Esophagus muscularis mucosa (tissue), 4 donors: ENCODE data around the gene OR1N2. TPM values are rescaled to one million over a fixed set of nuclear protein-coding genes. Genes with fewer than 3 reads are reported as not detected.
"Not testable (repeated sequence)": the region's sequence is repeated elsewhere in the genome, so short reads cannot be mapped to it uniquely, and the experiment has no call there.

ENCODE experiments used
- DNase-seq: peaks from one replicate; pipeline ENCODE4 v3.0.0-alpha.2; 2017; ENCODE audit errors: extremely low spot score
- H3K27ac ChIP-seq, 4 donors: fragments of 200-600 bp; sonication (generic); replicated peaks in 1 of 4; 1 replicate in 3 of 4; 2 replicates in 1 of 4; pipeline ENCODE4 v1.5.1; 2016 to 2019; ENCODE audit warnings: mild to moderate bottlenecking in 1 of 4
- H3K27me3 ChIP-seq, 4 donors: fragments of 200-600 bp; sonication (generic); one replicate each; pipeline versions ENCODE4 v1.5.1 to v1.6.0; 2016 to 2019
- H3K36me3 ChIP-seq, 4 donors: fragments of 200-600 bp; sonication (generic); one replicate each; pipeline ENCODE4 v1.5.1; 2016 to 2019
- H3K4me1 ChIP-seq, 4 donors: fragments of 200-600 bp; sonication (generic); one replicate each; pipeline ENCODE4 v1.5.1; 2016 to 2019
- H3K4me3 ChIP-seq, 4 donors: fragments of 200-600 bp; sonication (generic); 1 replicate in 2 of 4; 2 replicates in 2 of 4; pipeline ENCODE4 v1.5.1; 2016 to 2019; ENCODE audit warnings: mild to moderate bottlenecking in 4 of 4, moderate library complexity in 1 of 4
- H3K9me3 ChIP-seq, 4 donors: fragments of 200-600 bp; sonication (generic); 1 replicate in 3 of 4; 2 replicates in 1 of 4; pipeline ENCODE4 v1.5.1; 2016 to 2019
- EP300 ChIP-seq: sonication (generic); formaldehyde crosslinking; IDR thresholded peaks from one replicate; pipeline ENCODE4 v1.6.1; 2017; ENCODE audit warnings: antibody characterized with exemption
- POLR2A ChIP-seq: fragments of 450-650 bp; IDR thresholded peaks from one replicate; pipeline ENCODE4 v1.6.1; 2017; ENCODE audit warnings: antibody characterized with exemption, moderate library complexity, mild to moderate bottlenecking, low read depth
- POLR2AphosphoS5 ChIP-seq, 2 donors: sonication (generic); formaldehyde crosslinking; IDR thresholded peaks; one replicate each; pipeline ENCODE4 v1.6.1; 2017; ENCODE audit warnings: antibody characterized with exemption in 2 of 2
- WGBS: methylation state at CpG from one replicate; pipeline ENCODE4 v1.1.5; 2018; 5-methylcytosine and 5-hydroxymethylcytosine counted together
- intact Hi-C: fragments of 100-400 bp; cut with DNase I; formaldehyde crosslinking; loops from one replicate; pipeline ENCODE4 v1.15.1; 2023
- total RNA-seq, 4 donors: library from RNA; depleted of rRNA; stranded (reverse); fragments of >200 nt; gene quantifications; one replicate each; pipeline versions ENCODE4 v1.1.0 to v1.2.1, GENCODE V29; 2016
- TF ChIP-seq, protein P1 (sequence below), 3 experiments: fragments of 200-600 bp in 2 of 3; fragments of 450-650 bp in 1 of 3; sonication (generic) in 2 of 3; IDR thresholded peaks; one replicate each; pipeline ENCODE4 v1.5.1; 2017 to 2019; ENCODE audit warnings: antibody characterized with exemption in 3 of 3, mild to moderate bottlenecking in 2 of 3, moderate library complexity in 1 of 3

The OR1N2 gene
- total RNA-seq, 4 donors from 2014 or later, result not detected

GRCh38 chr9:122519376-122519775 is 33.5 kb upstream of the OR1N2 start:
- no peak for DNase-seq
- Histone ChIP-seq H3K36me3 (no peaks in the 10 kb centered on the region), H3K27me3 (no peaks in the 10 kb centered on the region), H3K27ac (no peak overlapping the region), H3K9me3 (no peaks in the 10 kb centered on the region), H3K4me3 (no peak overlapping the region), H3K4me1 (no peaks in the 10 kb centered on the region)
- 90% methylated on average over 3 of the region's 3 CpGs for WGBS
- intact Hi-C loops, result no loop called here
- TF ChIP-seq EP300 (no peak), POLR2A (no peak), POLR2AphosphoS5 (IDR thresholded peaks at IDR 0.05) (no peak)
- TF ChIP-seq, protein P1, sequence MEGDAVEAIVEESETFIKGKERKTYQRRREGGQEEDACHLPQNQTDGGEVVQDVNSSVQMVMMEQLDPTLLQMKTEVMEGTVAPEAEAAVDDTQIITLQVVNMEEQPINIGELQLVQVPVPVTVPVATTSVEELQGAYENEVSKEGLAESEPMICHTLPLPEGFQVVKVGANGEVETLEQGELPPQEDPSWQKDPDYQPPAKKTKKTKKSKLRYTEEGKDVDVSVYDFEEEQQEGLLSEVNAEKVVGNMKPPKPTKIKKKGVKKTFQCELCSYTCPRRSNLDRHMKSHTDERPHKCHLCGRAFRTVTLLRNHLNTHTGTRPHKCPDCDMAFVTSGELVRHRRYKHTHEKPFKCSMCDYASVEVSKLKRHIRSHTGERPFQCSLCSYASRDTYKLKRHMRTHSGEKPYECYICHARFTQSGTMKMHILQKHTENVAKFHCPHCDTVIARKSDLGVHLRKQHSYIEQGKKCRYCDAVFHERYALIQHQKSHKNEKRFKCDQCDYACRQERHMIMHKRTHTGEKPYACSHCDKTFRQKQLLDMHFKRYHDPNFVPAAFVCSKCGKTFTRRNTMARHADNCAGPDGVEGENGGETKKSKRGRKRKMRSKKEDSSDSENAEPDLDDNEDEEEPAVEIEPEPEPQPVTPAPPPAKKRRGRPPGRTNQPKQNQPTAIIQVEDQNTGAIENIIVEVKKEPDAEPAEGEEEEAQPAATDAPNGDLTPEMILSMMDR (IDR thresholded peaks at IDR 0.05), result no peak

DNA sequence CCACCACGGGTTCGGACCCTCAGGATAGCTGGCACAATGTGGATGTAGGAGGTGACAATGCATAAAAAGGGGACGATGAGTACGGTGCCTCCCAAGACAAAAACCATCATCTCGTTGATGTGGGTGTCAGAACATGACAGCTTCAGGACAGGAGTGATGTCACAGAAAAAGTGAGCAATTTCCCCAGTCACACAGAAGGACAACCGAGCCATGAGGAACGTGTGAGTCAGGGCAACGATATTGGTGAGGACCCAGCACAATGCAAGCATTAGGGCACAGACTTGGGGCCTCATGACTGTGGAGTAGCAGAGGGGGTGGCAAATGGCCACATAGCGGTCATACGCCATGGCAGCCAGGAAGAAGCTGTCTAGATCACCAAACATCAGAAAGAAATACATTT is 26.3 kb upstream of the OR1N2 start:
- Histone ChIP-seq H3K4me3 (no peak overlapping the region), H3K36me3 (no peaks in the 10 kb centered on the region), H3K9me3 (no peaks in the 10 kb centered on the region), H3K27me3 (no peaks in the 10 kb centered on the region), H3K4me1 (no peaks in the 10 kb centered on the region), H3K27ac (no peak overlapping the region)
- TF ChIP-seq POLR2A (no peak), POLR2AphosphoS5 (IDR thresholded peaks at IDR 0.05) (no peak), EP300 (no peak)
- TF ChIP-seq, protein P1 (IDR thresholded peaks at IDR 0.05), result no peak
- 75% methylated on average over 10 of the region's 10 CpGs for WGBS
- intact Hi-C loops, result no loop called here
- DNase-seq, result no peak

GRCh38 chr9:122527193-122527592 is 25.7 kb upstream of the OR1N2 start, which contains the start of gene OR1N1:
Gene OR1N1, minus strand, starts transcription at chr9:122527293. Its CDS starts 0 bp downstream, at chr9:122527293.
- intact Hi-C loops, result no loop called here
- H3K27me3 ChIP-seq, result no peaks in the 10 kb centered on the region
- no peak within 1 kb of the TSS for H3K27ac ChIP-seq
- no peak within 1 kb of the TSS for H3K4me3 ChIP-seq
- no peaks in the 10 kb centered on the region for H3K36me3 ChIP-seq
- no peaks in the 10 kb centered on the region for H3K9me3 ChIP-seq
- no peaks in the 10 kb centered on the region for H3K4me1 ChIP-seq
- TF ChIP-seq POLR2A (no peak), EP300 (no peak), POLR2AphosphoS5 (IDR thresholded peaks at IDR 0.05) (no peak)
- TF ChIP-seq, protein P1 (IDR thresholded peaks at IDR 0.05), result no peak
- DNase-seq, result no peak
- WGBS, result 86% methylated on average over 3 of the region's 3 CpGs

DNA sequence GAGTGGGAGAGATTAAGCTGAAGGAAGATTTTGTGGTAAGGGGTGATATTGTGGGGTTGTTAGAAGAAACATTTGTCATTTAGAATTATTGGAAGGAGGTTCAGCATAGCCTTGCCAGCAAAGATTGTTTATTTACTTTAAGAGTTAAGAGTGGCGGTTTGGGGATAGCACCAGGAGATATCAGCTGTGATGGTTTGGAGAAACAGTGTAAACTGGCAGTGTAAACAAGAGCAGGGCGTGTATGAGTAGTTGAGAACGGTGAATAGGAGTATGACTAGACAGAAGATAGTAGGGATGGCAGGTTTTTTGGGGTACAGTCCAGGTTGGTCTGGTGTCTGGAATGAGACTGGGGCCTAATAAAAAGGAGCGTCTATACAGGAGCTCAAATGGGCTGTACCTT is 21.8 kb upstream of the OR1N2 start:
- H3K4me1 ChIP-seq, H3K27ac ChIP-seq, H3K4me3 ChIP-seq, intact Hi-C loops, H3K9me3 ChIP-seq, H3K27me3 ChIP-seq, H3K36me3 ChIP-seq, DNase-seq: not testable (repeated sequence)
- 56% methylated on average over 4 of the region's 4 CpGs for WGBS

GRCh38 chr9:122536134-122536533 is 16.8 kb upstream of the OR1N2 start:
- H3K36me3 ChIP-seq, result no peaks in the 10 kb centered on the region
- H3K27me3 ChIP-seq, result no peaks in the 10 kb centered on the region
- 96% methylated on average over 1 of the region's 1 CpG for WGBS
- no peak overlapping the region for H3K4me3 ChIP-seq
- DNase-seq, result no peak
- peaks cover 0 to 4% (median 0%) of the 10 kb centered on the region in 4 donors for H3K9me3 ChIP-seq
- H3K27ac ChIP-seq, result no peak overlapping the region
- no peaks in the 10 kb centered on the region for H3K4me1 ChIP-seq
- intact Hi-C loops, result no loop called here
- TF ChIP-seq, protein P1 (IDR thresholded peaks at IDR 0.05), result no peak
- TF ChIP-seq POLR2AphosphoS5 (IDR thresholded peaks at IDR 0.05), result no peak
- no peak for TF ChIP-seq POLR2A

- H3K4me3 ChIP-seq, H3K9me3 ChIP-seq, H3K27me3 ChIP-seq, H3K36me3 ChIP-seq, H3K27ac ChIP-seq, H3K4me1 ChIP-seq, intact Hi-C loops, DNase-seq: not testable (repeated sequence)
- 60% methylated on average over 7 of the region's 7 CpGs for WGBS
Measured at GRCh38 chr9:122537066-122537465, 15.8 kb upstream of the OR1N2 start.
